ENCODE results near the gene ASTE1. TPM values are rescaled to one million over a fixed set of nuclear protein-coding genes. Genes with fewer than 3 reads are reported as not detected.

ASTE1 gene
- total and polyA plus RNA-seq, 2 of the 8 experiments (the other 6 are each of a cell fraction or from before 2014, with no cell fraction given): 6.4 TPM; not detected in 1

- H3K18ac ChIP-seq (ENCODE audit: extremely low read depth, low read length): no peak overlapping the region
- no peaks in the 10 kb centered on the region for H3K4me1 ChIP-seq (replicated peaks in 1 of 4; ENCODE audit: control insufficient read depth in 3 of 4, insufficient read depth in 4 of 4, low read length in 3 of 4)
- peaks cover 0 to 22% (median 2%) of the 10 kb centered on the region in 4 experiments; a peak in 3 of 8 replicates for H3K36me3 ChIP-seq (ENCODE audit: control insufficient read depth in 2 of 4, insufficient read depth in 4 of 4, low read length in 3 of 4)
- H4K8ac ChIP-seq (ENCODE audit: extremely low read depth, insufficient read depth, low read length): no peak overlapping the region
- H2BK20ac ChIP-seq (ENCODE audit: low read length): no peak overlapping the region
- no peak overlapping the region for H2BK120ac ChIP-seq (replicated peaks; ENCODE audit: low read depth, low read length)
- H2AFZ ChIP-seq (ENCODE audit: low read length): no peak overlapping the region
- H3K4ac ChIP-seq (replicated peaks; ENCODE audit: insufficient read length, low read depth, low read length): no peak overlapping the region
- H2BK12ac ChIP-seq (ENCODE audit: low read depth, low read length): no peak overlapping the region
- H3K27me3 ChIP-seq (replicated peaks in 1 of 4; ENCODE audit: control insufficient read depth in 3 of 4, extremely low read depth in 1 of 4, insufficient read depth in 3 of 4, low read length in 3 of 4): no peaks in the 10 kb centered on the region
- no peaks in the 10 kb centered on the region for H3K79me1 ChIP-seq (ENCODE audit: low read depth, low read length)
- H3K9me3 ChIP-seq (ENCODE audit: insufficient read depth in 2 of 2, low read depth in 1 of 2, low read length in 1 of 2): no peaks in the 10 kb centered on the region
- POLR2A ChIA-PET (ENCODE audit: partially characterized antibody): interaction anchor here (1.5 kb wide), 1 partner anchor 12 kb away, joined by 3 read pairs; no protein-coding TSS in a partner anchor
- no peaks in the 10 kb centered on the region for H3K23me2 ChIP-seq (ENCODE audit: low read depth, low read length)
- no peak overlapping the region for H3K27ac ChIP-seq (ENCODE audit: low read depth, low read length)
- H3K4me3 ChIP-seq (ENCODE audit: extremely low read depth in 1 of 4, insufficient read depth in 2 of 4, low read depth in 3 of 4, low read length in 4 of 4): no peak overlapping the region
- H2BK15ac ChIP-seq (ENCODE audit: low read length): no peak overlapping the region
- no peaks in the 10 kb centered on the region; a peak in 1 of 4 replicates for H3K79me2 ChIP-seq (ENCODE audit: control insufficient read depth in 1 of 2, insufficient read depth in 2 of 2, low read length in 2 of 2)
- no peak overlapping the region for H2AK5ac ChIP-seq (ENCODE audit: low read depth, low read length)
- H4K20me1 ChIP-seq (replicated peaks in 1 of 2; ENCODE audit: control insufficient read depth in 1 of 2, insufficient read depth in 2 of 2, low read length in 2 of 2): no peaks in the 10 kb centered on the region
- no peak overlapping the region for H3K56ac ChIP-seq (replicated peaks; ENCODE audit: insufficient read length, low read depth, low read length)
- no peak overlapping the region for H3K9ac ChIP-seq (replicated peaks in 1 of 4; ENCODE audit: extremely low read depth in 1 of 4, low read depth in 3 of 4, low read length in 3 of 4)
- no peak overlapping the region for H3K23ac ChIP-seq (ENCODE audit: insufficient read length)
- FAIRE-seq: no peak
- H3K4me2 ChIP-seq (ENCODE audit: insufficient read depth in 1 of 2, low read depth in 2 of 2, low read length in 2 of 2): no peak overlapping the region
- CTCF ChIA-PET (ENCODE audit: partially characterized antibody): no interaction called here
- no peak overlapping the region for H3K14ac ChIP-seq (ENCODE audit: insufficient read length)
- DNase-seq (ENCODE audit: low read depth in 1 of 2, low spot score in 2 of 2): no peak
- no peak overlapping the region for H2BK5ac ChIP-seq (ENCODE audit: low read depth, low read length)
- WGBS, 2 experiments (ENCODE audit: extremely low coverage in 1 of 2, insufficient coverage in 1 of 2, insufficient read length in 1 of 2, insufficient replicate concordance in 2 of 2, low coverage in 1 of 2, low lambda C conversion rate in 2 of 2, missing lambda C conversion rate in 1 of 2): 93% methylated on average over 2 of the region's 2 CpGs; no CpG with 5 or more reads in 1 of the 2 experiments
- H4K91ac ChIP-seq (replicated peaks; ENCODE audit: insufficient read length, low read length): no peak overlapping the region
- no peak overlapping the region for H4K5ac ChIP-seq (ENCODE audit: insufficient read length, low read depth, low read length)
- no peak for TF ChIP-seq TAF7 (optimal IDR thresholded peaks at IDR 0.05; ENCODE audit: borderline replicate concordance, low read depth, low read length)
- TF ChIP-seq SIRT6 (IDR thresholded peaks at IDR 0.05; ENCODE audit: low read length): no peak
- no peak for TF ChIP-seq RNF2 (IDR thresholded peaks at IDR 0.05; ENCODE audit: borderline replicate concordance, low read depth, low read length, missing control alignments, poor library complexity, severe bottlenecking)
- no peak for TF ChIP-seq NANOG (IDR thresholded peaks at IDR 0.05; ENCODE audit: insufficient read depth, low read depth, low read length, poor library complexity, severe bottlenecking)
- TF ChIP-seq GABPA (IDR thresholded peaks at IDR 0.05; ENCODE audit: borderline replicate concordance, insufficient read depth, low read length): no peak
These were observed 19.4 kb downstream of the ASTE1 start for GRCh38 chr3:131007256-131007655.
